ENCODE data around the gene VPS50.

DNA sequence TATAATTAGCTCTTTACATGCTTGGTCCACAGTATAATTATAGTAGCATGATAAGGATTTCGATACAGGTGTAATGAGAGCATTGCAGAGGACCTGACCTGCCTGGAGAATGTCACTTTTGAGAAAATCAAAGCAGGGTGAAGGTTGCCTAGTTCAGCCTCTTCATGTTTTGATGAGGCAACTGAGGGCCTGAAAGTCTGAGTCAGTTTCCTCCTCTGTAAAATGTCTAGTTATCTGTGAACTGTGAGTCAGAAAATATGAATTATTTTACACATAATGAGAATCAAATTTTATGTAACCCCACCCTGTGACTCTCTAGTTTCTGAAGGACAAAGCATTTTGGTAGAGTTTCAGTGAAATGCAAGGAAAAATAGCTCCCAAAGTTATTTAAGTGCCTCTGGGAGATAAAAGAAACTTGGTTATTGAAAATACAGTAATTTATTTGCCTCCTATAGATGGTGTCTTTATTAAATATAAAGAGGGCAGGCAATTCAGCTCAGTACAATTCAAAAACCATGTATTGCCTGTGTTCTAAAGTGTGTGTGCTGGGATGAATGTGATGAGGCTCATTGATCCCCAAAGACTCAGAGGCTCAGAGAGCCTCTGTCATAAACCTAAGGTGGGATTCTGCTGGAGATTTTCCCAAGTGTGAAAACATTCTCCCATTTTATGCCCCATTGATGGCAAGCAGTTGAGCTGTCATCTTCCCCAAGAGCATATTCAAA, 46.7 kb upstream of the VPS50 start:
- no peak for TF ChIP-seq CTCF (conservative IDR thresholded peaks at IDR 0.05; ENCODE audit: low read length)
- no peak for TF ChIP-seq EZH2phosphoT487 (IDR thresholded peaks at IDR 0.05; ENCODE audit: borderline replicate concordance)

Data from Loucy (cell line).